WTC11 (cell line): Measurements from ENCODE around the gene STRN.

Experiments
- ARID4B ChIP-seq: sonication (generic); formaldehyde crosslinking; IDR thresholded peaks from 2 replicates; pipeline ENCODE4 v1.8.0; 2023; ENCODE audit warnings: missing genetic modification reagents, mild to moderate bottlenecking, borderline replicate concordance
- CBFB ChIP-seq: sonication (generic); formaldehyde crosslinking; IDR thresholded peaks from 2 replicates; pipeline ENCODE4 v1.8.1; 2022; ENCODE audit warnings: mild to moderate bottlenecking, low read depth, missing genetic modification reagents
- CTCF ChIP-seq: fragments of 200-600 bp; IDR thresholded peaks from 2 replicates; pipeline ENCODE4 v1.8.0; 2022; ENCODE audit warnings: antibody characterized with exemption
- E2F1 ChIP-seq: sonication (generic); formaldehyde crosslinking; IDR thresholded peaks from 2 replicates; pipeline ENCODE4 v1.8.0; 2022; ENCODE audit warnings: mild to moderate bottlenecking, missing genetic modification reagents
- FOXJ3 ChIP-seq: sonication (generic); formaldehyde crosslinking; IDR thresholded peaks from 2 replicates; pipeline ENCODE4 v1.9.0; 2021; ENCODE audit warnings: missing genetic modification reagents, mild to moderate bottlenecking, borderline replicate concordance
- FOXK1 ChIP-seq: sonication (generic); formaldehyde crosslinking; IDR thresholded peaks from 2 replicates; pipeline ENCODE4 v1.8.0; 2022; ENCODE audit warnings: mild to moderate bottlenecking, moderate library complexity, missing genetic modification reagents
- NFATC4 ChIP-seq: fragments of 250-450 bp; sonication (Bioruptor Pico); IDR thresholded peaks from 2 replicates; pipeline ENCODE4 v1.9.0; 2021; ENCODE audit warnings: mild to moderate bottlenecking

- TF ChIP-seq CTCF, result no peak
- no peak for TF ChIP-seq ARID4B (CRISPR knock-in tag)
- TF ChIP-seq FOXK1, result no peak
- TF ChIP-seq FOXJ3, result no peak
- TF ChIP-seq E2F1 (CRISPR knock-in tag), result no peak
- TF ChIP-seq CBFB (CRISPR knock-in tag), result no peak
- TF ChIP-seq NFATC4, result no peak
Observed at GRCh38 chr2:36811071-36811470, 155.3 kb downstream of the STRN start.
